ENCODE measurements around the gene TRAK1. TPM values are rescaled to one million over a fixed set of nuclear protein-coding genes. Genes with fewer than 3 reads are reported as not detected.

Gene TRAK1
- total RNA-seq, 4 donors from 2014 or later: 25.9 to 41.6 (median 29.6) TPM

GRCh38 chr3:42198709-42199108 is 107.6 kb downstream of the TRAK1 start:
- TF ChIP-seq CTCF (IDR thresholded peaks at IDR 0.05; ENCODE audit: low read depth): no peak

GRCh38 chr3:42202217-42202865 is 111.2 kb downstream of the TRAK1 start:
- TF ChIP-seq CTCF (IDR thresholded peaks at IDR 0.05; ENCODE audit: low read depth): no peak

GRCh38 chr3:42204867-42205599 is 113.9 kb downstream of the TRAK1 start:
- TF ChIP-seq CTCF (IDR thresholded peaks at IDR 0.05; ENCODE audit: low read depth): no peak

GRCh38 chr3:42205800-42206514 is 114.8 kb downstream of the TRAK1 start:
- no peak for TF ChIP-seq CTCF (IDR thresholded peaks at IDR 0.05; ENCODE audit: low read depth)

GRCh38 chr3:42209917-42210316 is 118.8 kb downstream of the TRAK1 start:
- no peak for TF ChIP-seq CTCF (IDR thresholded peaks at IDR 0.05; ENCODE audit: low read depth)

- no peak for TF ChIP-seq CTCF (IDR thresholded peaks at IDR 0.05; ENCODE audit: low read depth)
These were observed 119.6 kb downstream of the TRAK1 start for GRCh38 chr3:42210726-42211125.

- no peak for TF ChIP-seq CTCF (IDR thresholded peaks at IDR 0.05; ENCODE audit: low read depth)
These were observed 122.3 kb downstream of the TRAK1 start for GRCh38 chr3:42213417-42213816.
